ENCODE results near the gene ABTB1. TPM values are rescaled to one million over a fixed set of nuclear protein-coding genes. Genes with fewer than 3 reads are reported as not detected.
"Not testable (repeated sequence)": the region's sequence is repeated elsewhere in the genome, so short reads cannot be mapped to it uniquely, and the experiment has no call there.

The ABTB1 gene
- total RNA-seq, 1 donor from 2014 or later, result 61.7 TPM

- Histone ChIP-seq H3K27me3 (no peaks in the 10 kb centered on the region), H3K9me3 (no peaks in the 10 kb centered on the region), H3K4me3 (no peak overlapping the region), H3K36me3 (no peaks in the 10 kb centered on the region), H3K4me1 (peaks cover 0 to 17% of the 10 kb centered on the region in 2 donors), H3K27ac (no peak overlapping the region)
- DNase-seq (ENCODE audit: low spot score in 2 of 2), result peak in 1 of 2 donors; percentile 70
- intact Hi-C loops (cut with DNase I), result loop anchor here (1.0 to 2.0 kb wide), 3 partner anchors 170 to 319 kb away; partner anchors contain the start of gene MGLL
- TF ChIP-seq CTCF (IDR thresholded peaks at IDR 0.05), result peak; percentile 89 to 94 (median 91)
Observed at GRCh38 chr3:127652246-127652995, 20.3 kb upstream of the ABTB1 start.

- H3K27ac ChIP-seq, result peak overlapping the region; percentile 64 to 72
- no peaks in the 10 kb centered on the region for H3K27me3 ChIP-seq
- no peak for DNase-seq (ENCODE audit: low spot score in 2 of 2)
- no peak for TF ChIP-seq CTCF (IDR thresholded peaks at IDR 0.05)
- H3K4me1 ChIP-seq, result peaks cover 0 to 17% of the 10 kb centered on the region in 2 donors
- H3K9me3 ChIP-seq, result no peaks in the 10 kb centered on the region
- H3K4me3 ChIP-seq, result no peak overlapping the region
- intact Hi-C loops (cut with DNase I), result loop anchor here (2.0 kb wide), 1 partner anchor 36 kb away; no protein-coding TSS in a partner anchor
- no peaks in the 10 kb centered on the region for H3K36me3 ChIP-seq
Observed at GRCh38 chr3:127654374-127654773, 18.4 kb upstream of the ABTB1 start.

- peak overlapping the region; percentile 64 to 72 for H3K27ac ChIP-seq
- not testable (repeated sequence) for DNase-seq (ENCODE audit: low spot score in 2 of 2)
Observed at GRCh38 chr3:127654993-127655392, 17.8 kb upstream of the ABTB1 start.

GRCh38 chr3:127655641-127656040 lies 17.1 kb upstream of the ABTB1 start:
- intact Hi-C loops (cut with DNase I), result loop anchor here (2.0 kb wide), 1 partner anchor 35 kb away; no protein-coding TSS in a partner anchor
- DNase-seq (ENCODE audit: low spot score in 2 of 2), result no peak

More at GRCh38 chr3:127654993-127655392, 17.8 kb upstream of the ABTB1 start:
- not testable (repeated sequence) for H3K9me3 ChIP-seq, H3K27me3 ChIP-seq, H3K4me3 ChIP-seq, H3K36me3 ChIP-seq
- H3K4me1 ChIP-seq, result peaks cover 0 to 17% of the 10 kb centered on the region in 2 donors
- intact Hi-C loops (cut with DNase I), result loop anchor here (2.0 kb wide), 1 partner anchor 36 kb away; no protein-coding TSS in a partner anchor

GRCh38 chr3:127656906-127657305 lies 15.8 kb upstream of the ABTB1 start:
- no peak for TF ChIP-seq CTCF (IDR thresholded peaks at IDR 0.05)
- Histone ChIP-seq H3K27me3 (no peaks in the 10 kb centered on the region), H3K9me3 (no peaks in the 10 kb centered on the region), H3K4me1 (peaks cover 0 to 17% of the 10 kb centered on the region in 2 donors), H3K4me3 (no peak overlapping the region), H3K36me3 (no peaks in the 10 kb centered on the region), H3K27ac (no peak overlapping the region)
- DNase-seq (ENCODE audit: low spot score in 2 of 2), result no peak
- intact Hi-C loops (cut with DNase I), result no loop called here

More at GRCh38 chr3:127655641-127656040, 17.1 kb upstream of the ABTB1 start:
- Histone ChIP-seq H3K4me3 (no peak overlapping the region), H3K36me3 (no peaks in the 10 kb centered on the region), H3K4me1 (peaks cover 0 to 17% of the 10 kb centered on the region in 2 donors), H3K9me3 (no peaks in the 10 kb centered on the region), H3K27ac (peak overlapping the region; percentile 64 to 72), H3K27me3 (no peaks in the 10 kb centered on the region)
- TF ChIP-seq CTCF (IDR thresholded peaks at IDR 0.05), result no peak

GRCh38 chr3:127658234-127658633 lies 14.5 kb upstream of the ABTB1 start:
- intact Hi-C loops (cut with DNase I), result no loop called here
- no peaks in the 10 kb centered on the region for H3K9me3 ChIP-seq
- TF ChIP-seq CTCF (IDR thresholded peaks at IDR 0.05), result no peak

More at GRCh38 chr3:127658234-127658633, 14.5 kb upstream of the ABTB1 start:
- peaks cover 0 to 11% of the 10 kb centered on the region in 2 donors for H3K4me1 ChIP-seq
- no peak overlapping the region for H3K4me3 ChIP-seq
- H3K27me3 ChIP-seq, result no peaks in the 10 kb centered on the region
- H3K27ac ChIP-seq, result no peak overlapping the region
- no peaks in the 10 kb centered on the region for H3K36me3 ChIP-seq
- no peak for DNase-seq (ENCODE audit: low spot score in 2 of 2)
